A673 (cell line): ENCODE data around the gene CYSLTR2. TPM values are rescaled to one million over a fixed set of nuclear protein-coding genes. Genes with fewer than 3 reads are reported as not detected.

Source experiments
- BruUV-seq: library from RNA; stranded (reverse); fragments of 400-500 nt; replicated peaks from 2 replicates; lab custom pipeline; 2021; lab: Mats Ljungman, UMichigan
- CTCF ChIA-PET: fragments of 300-600 bp; sonication (Branson Sonifier 250); formaldehyde crosslinking; loops from one replicate; lab custom pipeline; 2022; ENCODE audit warnings: antibody characterized with exemption; lab: Charles Lee
- POLR2A ChIA-PET: fragments of 300-600 bp; sonication (Branson Sonifier 250); formaldehyde crosslinking; loops from one replicate; lab custom pipeline; 2022; ENCODE audit warnings: antibody characterized with exemption; ENCODE audit not compliant: low non-redundant PET; lab: Charles Lee
- DNase-seq: peaks from one replicate; pipeline ENCODE4 v3.0.0-alpha.2; 2015; ENCODE audit warnings: low spot score
- H3K27ac ChIP-seq: fragments of 200-600 bp; sonication (generic); 2 replicates; pipeline ENCODE4 v1.5.1; 2016; ENCODE audit warnings: mixed run types, low read depth, mild to moderate bottlenecking, mixed read lengths, antibody characterized with exemption, low read length; ENCODE audit not compliant: poor library complexity, severe bottlenecking
- H3K27me3 ChIP-seq: fragments of 200-600 bp; sonication (generic); replicated peaks from 2 replicates; pipeline ENCODE4 v1.6.1; 2017; ENCODE audit warnings: mixed run types, low read depth, mild to moderate bottlenecking, mixed read lengths, antibody characterized with exemption, low read length; ENCODE audit not compliant: insufficient read depth, poor library complexity
- H3K36me3 ChIP-seq: fragments of 200-600 bp; sonication (generic); 2 replicates; pipeline ENCODE4 v1.6.1; 2016; ENCODE audit warnings: mixed run types, mild to moderate bottlenecking, mixed read lengths, antibody characterized with exemption, low read length; ENCODE audit not compliant: insufficient read depth, poor library complexity, severe bottlenecking
- H3K4me1 ChIP-seq: fragments of 200-600 bp; sonication (generic); 2 replicates; pipeline ENCODE4 v1.6.1; 2017; ENCODE audit warnings: mixed run types, mild to moderate bottlenecking, mixed read lengths, antibody characterized with exemption, low read length; ENCODE audit not compliant: insufficient read depth, poor library complexity, severe bottlenecking
- H3K4me3 ChIP-seq: fragments of 200-600 bp; sonication (generic); 2 replicates; pipeline ENCODE4 v1.5.1; 2016; ENCODE audit warnings: low read depth, mixed run types, mild to moderate bottlenecking, mixed read lengths, low read length; ENCODE audit not compliant: poor library complexity, severe bottlenecking
- H3K9me3 ChIP-seq: fragments of 200-600 bp; sonication (generic); 2 replicates; pipeline ENCODE4 v1.6.1; 2016; ENCODE audit warnings: mixed run types, low read depth, mild to moderate bottlenecking, mixed read lengths, antibody characterized with exemption, low read length; ENCODE audit not compliant: poor library complexity, severe bottlenecking
- EZH2 ChIP-seq: fragments of 200-600 bp; sonication (generic); IDR thresholded peaks from 2 replicates; pipeline ENCODE4 v1.6.1; 2017; ENCODE audit warnings: borderline replicate concordance, low read depth, mild to moderate bottlenecking, mixed read lengths, antibody characterized with exemption, low read length; ENCODE audit not compliant: poor library complexity, severe bottlenecking
- intact Hi-C: fragments of 100-400 bp; cut with micrococcal nuclease; formaldehyde crosslinking; loops from one replicate; pipeline ENCODE4 v1.10.0; 2022; ENCODE audit not compliant: unreplicated experiment
- total RNA-seq: library from RNA; stranded (reverse); gene quantifications from 2 replicates; pipeline ENCODE4 v1.2.3, GENCODE V29; 2021
- TF ChIP-seq, protein P1 (sequence below): fragments of 300-800, 200-600 bp; sonication (generic); conservative IDR thresholded peaks from 2 replicates; pipeline ENCODE4 v1.5.1; 2017; ENCODE audit warnings: low read depth, mild to moderate bottlenecking, antibody characterized with exemption, low read length, moderate library complexity, mixed read lengths

The CYSLTR2 gene
- total RNA-seq, 1 experiment from 2014 or later, result not detected

DNA sequence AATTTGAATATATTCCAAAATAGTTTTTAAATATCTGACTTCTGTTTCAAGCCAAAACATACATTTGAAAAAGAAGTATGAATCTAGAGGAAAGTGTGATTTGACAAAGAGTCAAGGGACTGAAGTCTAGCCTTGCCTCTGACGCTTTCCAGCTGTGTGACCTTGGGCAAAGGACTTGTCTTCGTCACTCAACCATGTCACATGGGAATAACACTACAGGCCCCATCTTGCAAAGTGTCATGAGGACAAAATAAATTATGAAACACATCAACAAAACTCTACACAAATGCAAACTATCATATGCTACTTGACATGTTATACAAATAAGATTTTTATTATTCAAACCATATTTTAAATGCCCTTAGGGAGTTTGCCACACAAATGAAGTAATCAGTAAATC, 73.0 kb downstream of the CYSLTR2 start:
- TF ChIP-seq, protein P1, sequence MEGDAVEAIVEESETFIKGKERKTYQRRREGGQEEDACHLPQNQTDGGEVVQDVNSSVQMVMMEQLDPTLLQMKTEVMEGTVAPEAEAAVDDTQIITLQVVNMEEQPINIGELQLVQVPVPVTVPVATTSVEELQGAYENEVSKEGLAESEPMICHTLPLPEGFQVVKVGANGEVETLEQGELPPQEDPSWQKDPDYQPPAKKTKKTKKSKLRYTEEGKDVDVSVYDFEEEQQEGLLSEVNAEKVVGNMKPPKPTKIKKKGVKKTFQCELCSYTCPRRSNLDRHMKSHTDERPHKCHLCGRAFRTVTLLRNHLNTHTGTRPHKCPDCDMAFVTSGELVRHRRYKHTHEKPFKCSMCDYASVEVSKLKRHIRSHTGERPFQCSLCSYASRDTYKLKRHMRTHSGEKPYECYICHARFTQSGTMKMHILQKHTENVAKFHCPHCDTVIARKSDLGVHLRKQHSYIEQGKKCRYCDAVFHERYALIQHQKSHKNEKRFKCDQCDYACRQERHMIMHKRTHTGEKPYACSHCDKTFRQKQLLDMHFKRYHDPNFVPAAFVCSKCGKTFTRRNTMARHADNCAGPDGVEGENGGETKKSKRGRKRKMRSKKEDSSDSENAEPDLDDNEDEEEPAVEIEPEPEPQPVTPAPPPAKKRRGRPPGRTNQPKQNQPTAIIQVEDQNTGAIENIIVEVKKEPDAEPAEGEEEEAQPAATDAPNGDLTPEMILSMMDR, result no peak
- no peak for TF ChIP-seq EZH2
- H3K27ac ChIP-seq, result no peak overlapping the region
- CTCF ChIA-PET, result no interaction called here
- no peaks in the 10 kb centered on the region for H3K27me3 ChIP-seq
- BruUV-seq, result no TSS peak
- H3K4me1 ChIP-seq, result peaks cover 14% of the 10 kb centered on the region
- DNase-seq, result no peak
- POLR2A ChIA-PET, result no interaction called here
- intact Hi-C loops, result no loop called here
- no peaks in the 10 kb centered on the region for H3K36me3 ChIP-seq
- no peak overlapping the region for H3K4me3 ChIP-seq
- H3K9me3 ChIP-seq, result no peaks in the 10 kb centered on the region

DNA sequence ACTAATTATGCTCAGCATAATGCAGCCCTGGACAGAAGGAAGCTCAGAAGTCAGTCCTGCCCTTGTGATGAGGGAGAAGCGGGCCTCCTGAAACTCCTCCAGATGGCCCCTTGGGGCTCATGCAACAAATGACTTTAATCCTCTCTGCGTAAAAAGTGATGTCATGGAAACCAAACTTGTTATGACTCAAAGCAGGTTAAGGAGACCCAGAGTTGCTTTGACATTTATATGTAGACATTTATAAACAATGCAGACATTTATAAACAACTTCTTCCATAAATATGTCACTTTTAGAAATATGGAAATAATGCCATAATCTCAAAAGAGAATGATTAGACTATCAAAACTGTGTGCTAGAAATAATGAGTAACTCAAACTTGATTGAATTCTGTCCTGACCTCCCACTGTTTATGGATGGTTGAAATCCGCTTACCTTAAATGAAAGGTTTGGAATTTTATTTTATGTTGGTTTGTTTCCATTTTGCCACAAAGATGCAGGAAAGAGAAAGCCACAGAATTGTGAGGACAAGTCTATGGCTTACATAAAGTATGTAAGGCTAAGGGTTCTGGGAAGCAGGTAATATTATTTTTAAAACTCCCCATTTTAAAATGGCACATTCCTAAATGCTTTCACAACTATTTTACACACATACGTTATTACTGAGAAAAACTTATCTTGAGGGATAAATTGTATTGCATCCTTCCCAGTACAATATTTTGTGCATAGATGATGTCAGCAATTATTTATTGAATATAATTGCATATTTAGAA, 73.7 kb downstream of the CYSLTR2 start:
- no TSS peak for BruUV-seq
- CTCF ChIA-PET, result no interaction called here
- intact Hi-C loops, result no loop called here

DNA sequence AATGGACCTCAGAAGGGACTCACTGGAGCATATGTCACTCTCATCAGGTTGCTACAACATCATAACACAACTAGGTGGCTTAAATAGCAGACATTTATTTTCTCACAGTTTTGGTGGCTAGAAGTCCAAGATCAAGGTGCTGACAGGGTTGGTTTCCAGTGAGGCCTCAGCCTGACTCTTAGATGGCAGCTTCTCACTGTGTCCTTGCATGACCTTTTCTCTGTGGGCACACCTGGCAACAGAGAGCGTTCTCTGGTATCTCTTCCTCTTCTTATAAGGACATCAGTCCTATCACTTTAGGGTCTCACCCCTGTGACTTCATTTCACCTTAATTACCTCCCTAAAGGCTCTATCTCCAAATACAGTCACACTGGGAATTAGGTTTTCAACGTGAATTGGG, 74.5 kb downstream of the CYSLTR2 start:
- ChIA-PET POLR2A (no interaction called here), CTCF (no interaction called here)
- no peak for TF ChIP-seq EZH2
- TF ChIP-seq, protein P1, result no peak
- Histone ChIP-seq H3K4me1 (peaks cover 14% of the 10 kb centered on the region), H3K9me3 (no peaks in the 10 kb centered on the region), H3K36me3 (no peaks in the 10 kb centered on the region), H3K4me3 (no peak overlapping the region), H3K27me3 (no peaks in the 10 kb centered on the region), H3K27ac (no peak overlapping the region)
- no peak for DNase-seq
- intact Hi-C loops, result no loop called here
- BruUV-seq, result no TSS peak

More for the DNA sequence above, 73.7 kb downstream of the CYSLTR2 start:
- no peak overlapping the region for H3K4me3 ChIP-seq
- no peak for TF ChIP-seq EZH2
- TF ChIP-seq, protein P1, result no peak
- POLR2A ChIA-PET, result no interaction called here
- H3K36me3 ChIP-seq, result no peaks in the 10 kb centered on the region
- H3K4me1 ChIP-seq, result peaks cover 14% of the 10 kb centered on the region
- H3K27ac ChIP-seq, result no peak overlapping the region
- no peaks in the 10 kb centered on the region for H3K9me3 ChIP-seq
- no peaks in the 10 kb centered on the region for H3K27me3 ChIP-seq
- peak; percentile 74 for DNase-seq
